HG03565 (cell line): Measurements from ENCODE around the gene KDM4C.
"Not testable (repeated sequence)": the region's sequence is repeated elsewhere in the genome, so short reads cannot be mapped to it uniquely, and the experiment has no call there.

Experiments used
- ATAC-seq: cut with Tn5 transposase; IDR thresholded peaks from one replicate; pipeline ENCODE4 v1.9.1; 2021; ENCODE audit warnings: mild to moderate bottlenecking, moderate library complexity; ENCODE audit not compliant: unreplicated experiment

KDM4C gene

GRCh38 chr9:6928863-6929262 is 171.1 kb downstream of the KDM4C start:
- no peak for ATAC-seq

- no peak for ATAC-seq
Observed at GRCh38 chr9:6929441-6930215, 171.9 kb downstream of the KDM4C start.

DNA sequence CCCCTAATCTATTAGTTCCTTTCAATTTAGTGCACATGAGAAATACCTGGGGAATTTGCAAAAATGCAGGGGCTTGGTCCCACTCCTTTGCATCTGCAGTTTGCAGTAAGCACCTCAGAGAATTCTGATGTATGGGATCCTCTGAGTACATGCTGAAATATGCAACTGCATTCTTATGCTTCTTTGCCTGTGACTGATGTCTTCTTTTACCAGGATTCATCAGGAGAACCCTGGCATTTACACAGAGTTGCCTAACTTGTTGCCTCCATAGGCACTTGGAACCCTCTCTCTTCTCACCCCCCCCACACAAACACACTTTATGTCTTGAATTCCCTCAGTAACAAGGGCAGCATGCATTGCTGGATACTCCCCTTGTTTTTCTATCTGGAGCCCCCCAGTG is 173.1 kb downstream of the KDM4C start:
- ATAC-seq: no peak

DNA sequence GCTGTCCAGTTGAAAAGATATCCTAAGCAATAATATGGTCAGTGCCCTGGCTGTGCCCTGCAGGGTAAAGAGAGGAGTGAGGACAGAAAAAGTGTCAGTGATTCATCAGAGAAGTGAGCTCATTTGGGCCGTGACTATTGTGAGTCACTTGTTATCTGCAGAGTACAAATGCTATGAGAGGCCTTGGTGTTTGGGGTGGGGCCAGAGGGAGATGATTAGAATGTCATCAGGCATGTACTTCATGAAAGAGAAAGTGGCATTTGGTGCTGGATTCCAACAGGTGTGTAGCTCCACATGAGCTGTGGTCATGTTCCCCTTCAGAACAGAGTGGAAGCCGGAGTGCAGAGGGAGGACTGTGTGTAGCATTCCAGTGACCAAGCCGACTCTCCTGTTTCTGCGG is 174.1 kb downstream of the KDM4C start:
- ATAC-seq: peak; percentile 66

DNA sequence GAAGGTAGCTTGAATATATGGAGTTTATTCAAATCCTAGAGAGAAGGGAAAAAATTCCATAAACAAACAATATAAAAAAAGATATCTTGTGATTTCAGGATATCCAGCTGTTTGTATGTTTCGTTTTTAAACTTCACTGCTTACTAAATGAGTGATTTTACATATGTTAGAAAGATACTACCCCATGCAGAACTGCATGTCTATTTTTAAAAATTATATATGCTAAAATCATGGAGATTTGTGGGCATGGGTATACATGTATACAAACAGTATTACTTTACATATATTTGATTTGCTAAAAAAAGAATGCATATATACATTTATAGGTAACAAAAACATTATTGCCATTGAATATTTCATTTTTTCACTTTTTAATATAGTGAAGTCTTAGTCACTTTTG is 178.3 kb downstream of the KDM4C start:
- no peak for ATAC-seq

- ATAC-seq: no peak
Observed at GRCh38 chr9:6937209-6937608, 179.4 kb downstream of the KDM4C start.

GRCh38 chr9:6938447-6938846 is 180.7 kb downstream of the KDM4C start:
- no peak for ATAC-seq

DNA sequence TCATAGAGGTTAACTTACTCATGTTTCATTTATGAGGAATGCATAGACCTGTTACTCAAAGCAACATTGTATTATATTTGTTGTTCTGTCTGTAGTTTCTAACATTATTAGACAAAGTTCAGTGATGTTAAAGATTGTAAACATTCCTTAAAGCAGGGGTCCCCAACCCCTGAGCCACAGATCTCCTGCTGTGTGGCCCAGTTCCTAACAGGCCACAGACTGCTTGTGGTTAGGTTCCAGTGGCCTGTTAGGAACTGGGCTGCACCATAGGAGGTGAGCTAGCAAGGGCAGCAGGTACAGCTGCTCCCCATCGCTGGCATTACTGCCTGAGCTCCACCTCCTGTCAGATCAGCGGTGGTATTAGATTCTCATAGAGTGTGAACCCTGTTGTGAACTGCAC is 181.1 kb downstream of the KDM4C start:
- ATAC-seq: no peak

DNA sequence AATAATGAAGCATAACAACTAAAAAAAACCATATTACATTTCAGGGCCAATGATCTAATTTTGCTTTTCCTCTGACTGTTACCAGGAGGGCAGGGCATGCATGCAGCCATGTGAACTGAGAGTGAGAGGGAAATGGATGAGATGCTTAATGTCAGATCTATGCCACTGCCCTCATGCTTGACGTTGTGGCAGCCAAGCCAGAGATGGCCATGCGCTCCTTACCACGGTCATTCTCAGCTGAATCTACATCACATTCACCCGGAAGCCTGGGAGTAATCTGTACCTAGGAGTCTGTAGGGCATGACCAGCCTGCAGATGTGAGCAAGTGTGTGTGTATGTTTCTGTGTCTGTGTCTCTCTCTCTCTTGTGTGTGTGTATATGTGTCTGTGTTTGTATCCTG is 183.7 kb downstream of the KDM4C start:
- ATAC-seq: no peak

- ATAC-seq: no peak
Observed at GRCh38 chr9:6942406-6942805, 184.6 kb downstream of the KDM4C start.

DNA sequence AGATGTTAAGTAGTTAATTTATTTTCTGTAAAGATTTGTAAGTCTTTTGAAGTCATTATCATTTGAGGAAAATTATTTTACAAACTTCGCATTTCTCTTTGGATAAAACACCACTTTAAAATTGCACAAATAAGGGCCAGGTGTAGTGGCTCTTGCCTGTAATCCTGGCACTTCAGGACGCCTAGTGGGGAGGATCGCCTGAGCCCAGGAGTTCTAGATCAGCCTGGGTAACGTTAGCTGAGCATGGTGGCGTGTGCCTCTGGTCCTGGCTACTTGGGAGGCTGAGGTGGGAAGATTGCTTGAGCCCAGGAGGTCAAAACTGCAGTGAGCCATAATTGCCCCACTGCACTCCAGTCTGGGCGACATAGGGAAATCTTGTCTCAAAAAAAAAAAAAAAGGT is 185.5 kb downstream of the KDM4C start:
- ATAC-seq: no peak

DNA sequence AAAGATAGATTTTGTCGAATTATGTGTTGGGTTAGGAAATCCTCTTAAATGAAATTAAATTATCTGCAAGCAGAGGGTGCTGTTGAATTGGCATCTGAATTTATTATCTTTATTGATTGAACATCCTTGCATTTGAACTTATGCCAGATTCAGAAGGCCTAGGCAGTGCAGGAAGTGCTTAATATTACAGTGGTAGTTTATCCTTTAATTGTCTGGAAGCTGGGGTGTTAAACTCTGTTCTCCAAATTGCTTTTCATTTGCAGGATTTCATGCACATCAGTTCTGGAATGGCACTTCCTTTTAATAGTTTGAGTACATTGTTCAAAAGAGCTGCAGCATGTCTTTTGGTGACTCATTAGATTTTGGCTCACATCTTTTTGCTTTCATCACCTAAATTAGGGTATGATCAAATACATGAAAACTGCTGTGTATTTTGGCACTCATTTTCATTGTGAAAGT is 186.3 kb downstream of the KDM4C start:
- no peak for ATAC-seq

DNA sequence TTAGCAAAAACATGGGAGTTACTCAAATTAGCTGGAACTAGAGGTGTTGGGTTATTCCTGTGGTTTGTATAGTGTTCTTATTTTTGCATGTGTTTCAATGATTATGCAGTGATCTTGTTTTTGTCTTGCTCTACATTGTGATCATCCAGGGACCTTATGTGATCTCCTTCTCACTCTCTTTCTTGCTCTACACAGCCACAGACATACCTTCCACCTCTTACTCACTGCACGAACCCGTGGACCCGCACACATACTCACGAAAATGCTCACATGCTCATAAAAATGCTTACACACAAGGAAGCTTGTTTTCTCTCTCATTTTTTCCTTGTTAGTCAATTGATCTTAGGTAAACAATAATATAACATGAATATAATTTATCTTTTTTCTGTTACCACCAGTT is 187.1 kb downstream of the KDM4C start:
- ATAC-seq: no peak

DNA sequence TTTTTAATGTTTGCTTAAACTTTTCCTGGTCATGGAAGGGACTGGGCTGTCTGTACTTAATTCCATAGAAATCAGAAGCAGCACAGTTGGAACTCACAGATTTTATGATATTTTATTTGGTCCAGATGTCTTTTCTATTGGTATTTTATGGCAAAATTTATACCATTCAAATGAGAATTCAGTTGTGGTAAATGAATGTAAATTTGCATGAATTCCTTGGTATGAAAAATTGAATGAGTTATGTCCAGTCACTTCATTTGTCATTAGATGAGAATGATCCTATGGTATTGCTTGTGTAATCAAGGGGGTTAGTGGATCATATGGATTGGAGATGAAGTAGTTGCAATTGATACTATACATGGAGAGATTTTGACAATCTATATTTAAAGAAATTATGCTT is 188.0 kb downstream of the KDM4C start:
- ATAC-seq: no peak

DNA sequence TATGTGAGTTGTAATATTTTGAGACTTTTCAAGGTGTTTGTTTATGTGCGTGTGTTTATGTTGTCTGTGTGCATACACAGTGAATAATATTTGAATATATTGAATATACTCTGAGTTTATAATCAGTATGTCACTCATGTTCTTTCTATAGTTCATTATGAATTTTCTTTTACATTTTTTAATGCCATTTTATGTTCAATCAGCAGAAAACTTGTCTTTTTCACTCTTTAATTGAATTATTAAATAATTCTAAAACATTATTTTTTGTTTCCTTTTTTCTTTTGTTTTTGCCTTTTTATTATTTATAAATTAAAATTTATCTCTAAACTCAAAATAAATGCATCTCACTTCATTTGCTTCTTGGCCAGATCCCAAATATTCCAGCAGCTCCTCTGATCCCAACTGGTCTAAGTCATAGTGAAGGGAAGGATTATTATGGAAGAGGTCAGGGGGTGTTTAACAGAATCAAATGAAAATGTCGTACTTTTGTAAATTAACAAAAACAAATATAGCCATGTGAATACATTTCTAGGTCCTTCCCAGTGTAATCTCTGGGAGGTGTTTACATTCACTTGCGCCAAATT is 188.9 kb downstream of the KDM4C start:
- ATAC-seq: no peak

DNA sequence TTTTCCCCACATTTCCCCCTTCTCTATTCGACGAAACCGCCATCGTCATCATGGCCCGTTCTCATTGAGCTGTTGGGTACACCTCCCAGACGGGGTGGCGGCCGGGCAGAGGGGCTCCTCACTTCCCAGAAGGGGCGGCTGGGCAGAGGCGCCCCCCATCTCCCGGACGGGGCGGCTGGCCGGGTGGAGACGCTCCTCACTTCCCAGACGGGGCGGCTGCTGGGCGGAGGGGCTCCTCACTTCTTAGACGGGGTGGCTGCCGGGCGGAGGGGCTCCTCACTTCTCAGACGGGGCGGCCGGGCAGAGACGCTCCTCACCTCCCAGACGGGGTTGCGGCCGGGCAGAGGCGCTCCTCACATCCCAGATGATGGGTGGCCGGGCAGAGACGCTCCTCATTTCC is 191.1 kb downstream of the KDM4C start:
- not testable (repeated sequence) for ATAC-seq

GRCh38 chr9:6955251-6955921 is 197.6 kb downstream of the KDM4C start:
- ATAC-seq: peak; percentile 49

DNA sequence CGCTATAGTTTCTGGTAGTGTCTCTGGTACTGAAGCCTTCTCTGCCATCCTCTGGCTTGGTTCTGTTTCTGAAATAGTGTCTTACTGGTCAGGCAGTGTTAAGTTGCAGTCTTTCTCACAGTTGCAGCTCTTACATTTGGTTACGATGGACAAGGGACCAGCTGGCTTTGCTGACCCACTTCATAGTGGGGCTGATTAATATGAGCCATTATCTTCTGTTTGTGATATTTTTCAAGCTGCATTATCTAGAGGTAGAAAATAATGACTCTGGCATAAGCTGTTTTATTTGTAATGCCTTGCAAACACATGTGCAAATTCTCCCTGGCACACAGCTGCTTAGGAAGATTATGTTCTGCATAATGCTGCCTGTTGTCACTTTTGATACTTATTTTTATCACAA is 199.1 kb downstream of the KDM4C start:
- ATAC-seq: no peak

GRCh38 chr9:6959270-6960000 is 201.7 kb downstream of the KDM4C start:
- no peak for ATAC-seq

- ATAC-seq: peak; percentile 81
Observed at GRCh38 chr9:6960777-6961176, 203.0 kb downstream of the KDM4C start.

DNA sequence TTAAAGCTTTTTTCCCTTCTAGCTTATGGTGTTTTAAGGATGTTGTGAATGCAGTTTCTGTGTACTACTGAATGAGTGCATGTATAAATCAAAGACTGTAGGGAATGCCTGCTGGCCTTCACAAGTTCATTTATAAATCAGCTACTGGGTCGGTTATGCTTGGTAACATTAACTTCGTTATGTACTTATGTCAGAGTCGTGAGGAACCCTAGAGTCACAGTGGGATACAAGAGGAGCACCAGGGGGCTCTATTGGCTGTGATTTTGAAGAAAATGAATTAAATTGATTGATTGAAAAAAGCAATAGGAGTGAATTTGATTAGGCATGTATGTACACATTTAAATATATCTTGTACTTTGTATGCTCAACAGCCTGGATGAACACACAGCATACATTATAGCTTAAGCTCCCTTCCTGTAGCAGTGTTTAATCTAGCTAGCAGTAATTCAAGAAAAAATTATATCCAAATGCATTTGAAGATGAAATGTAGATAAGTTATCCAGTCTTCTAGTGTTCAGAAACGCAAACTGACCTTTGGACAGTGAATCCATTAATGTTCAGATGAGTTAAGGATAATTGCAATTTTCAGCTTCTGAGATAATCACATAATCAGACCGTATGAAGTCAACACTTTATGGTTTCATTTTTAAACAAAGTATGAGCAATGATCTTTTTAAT is 204.2 kb downstream of the KDM4C start:
- ATAC-seq: no peak
